DND-41 (cell line): ENCODE measurements around the gene RYR3.

Source experiments
- ATAC-seq: fragments of 200-7000 bp; cut with Tn5 transposase; 3 replicates; pipeline ENCODE4 v1.9.1; 2021; ENCODE audit warnings: low read depth; ENCODE audit not compliant: insufficient read depth
- DNase-seq: peaks from one replicate; pipeline ENCODE4 v3.0.0-alpha.2; 2020
- H2AFZ ChIP-seq: 2 replicates; pipeline ENCODE4 v1.6.0; 2012; ENCODE audit warnings: low read depth, low read length
- H3K27ac ChIP-seq: 2 replicates; pipeline ENCODE4 v1.5.1; 2012; ENCODE audit warnings: low read length, inconsistent platforms
- H3K27me3 ChIP-seq: fragments of 200-600 bp; sonication (generic); 2 replicates; pipeline ENCODE4 v1.6.0; 2012; ENCODE audit warnings: low read length, mild to moderate bottlenecking, inconsistent platforms; ENCODE audit not compliant: insufficient read depth, poor library complexity
- H3K36me3 ChIP-seq: 2 replicates; pipeline ENCODE4 v1.5.1; 2012; ENCODE audit warnings: low read length, inconsistent platforms; ENCODE audit not compliant: insufficient read depth
- H3K4me1 ChIP-seq: 2 replicates; pipeline ENCODE4 v1.5.1; 2012; ENCODE audit warnings: mild to moderate bottlenecking, low read length; ENCODE audit not compliant: insufficient read depth
- H3K4me2 ChIP-seq: 2 replicates; pipeline ENCODE4 v1.6.0; 2012; ENCODE audit warnings: mild to moderate bottlenecking, moderate library complexity, low read length, inconsistent platforms; ENCODE audit not compliant: insufficient read depth
- H3K4me3 ChIP-seq, 2 experiments: fragments of 200-600 bp in 1 of 2; shearing (Covaris generic) in 1 of 2; 2 replicates each; pipeline ENCODE4 v1.5.1; 2012 to 2016; ENCODE audit warnings: inconsistent platforms in 2 of 2, low read length in 2 of 2, mild to moderate bottlenecking in 2 of 2, low read depth in 1 of 2, moderate library complexity in 1 of 2
- H3K79me2 ChIP-seq: 2 replicates; pipeline ENCODE4 v1.6.0; 2012; ENCODE audit warnings: low read length, inconsistent platforms; ENCODE audit not compliant: insufficient read depth
- H3K9ac ChIP-seq: 2 replicates; pipeline ENCODE4 v1.6.0; 2012; ENCODE audit warnings: low read depth, mild to moderate bottlenecking, inconsistent platforms, low read length, moderate library complexity
- H3K9me3 ChIP-seq: 2 replicates; pipeline ENCODE4 v1.5.1; 2012; ENCODE audit warnings: low read length, moderate library complexity, mild to moderate bottlenecking, inconsistent platforms; ENCODE audit not compliant: insufficient read depth, severe bottlenecking
- H4K20me1 ChIP-seq: 2 replicates; pipeline ENCODE4 v1.6.0; 2012; ENCODE audit warnings: low read length; ENCODE audit not compliant: insufficient read depth
- CTCF ChIP-seq: IDR thresholded peaks from 2 replicates; pipeline ENCODE4 v1.5.1; 2012; ENCODE audit warnings: borderline replicate concordance, low read length, moderate library complexity, mild to moderate bottlenecking; ENCODE audit not compliant: poor library complexity, severe bottlenecking; ENCODE audit errors: extremely low read depth
- EZH2 ChIP-seq: IDR thresholded peaks from 3 replicates; pipeline ENCODE4 v1.6.1; 2012; ENCODE audit warnings: borderline replicate concordance, low read depth, mild to moderate bottlenecking, moderate library complexity, low read length, inconsistent platforms; ENCODE audit not compliant: severe bottlenecking

RYR3 gene

GRCh38 chr15:33393546-33393945, 82.8 kb downstream of the RYR3 start:
- no peak overlapping the region for H3K27ac ChIP-seq
- H2AFZ ChIP-seq, result no peak overlapping the region
- H3K9me3 ChIP-seq, result no peaks in the 10 kb centered on the region
- peaks cover 3% of the 10 kb centered on the region for H3K27me3 ChIP-seq
- H3K4me3 ChIP-seq, result no peak overlapping the region
- no peak overlapping the region for H3K9ac ChIP-seq
- no peaks in the 10 kb centered on the region for H3K36me3 ChIP-seq
- no peaks in the 10 kb centered on the region for H4K20me1 ChIP-seq
- no peak for DNase-seq
- ATAC-seq, result no peak
- H3K79me2 ChIP-seq, result no peaks in the 10 kb centered on the region
- no peak overlapping the region for H3K4me2 ChIP-seq
- TF ChIP-seq CTCF (no peak), EZH2 (no peak)
- H3K4me1 ChIP-seq, result no peaks in the 10 kb centered on the region

- Histone ChIP-seq H3K27me3 (peaks cover 3% of the 10 kb centered on the region), H3K9ac (no peak overlapping the region), H2AFZ (no peak overlapping the region), H3K4me1 (no peaks in the 10 kb centered on the region), H3K4me3 (no peak overlapping the region), H4K20me1 (no peaks in the 10 kb centered on the region), H3K36me3 (no peaks in the 10 kb centered on the region), H3K9me3 (no peaks in the 10 kb centered on the region), H3K79me2 (no peaks in the 10 kb centered on the region), H3K4me2 (no peak overlapping the region), H3K27ac (no peak overlapping the region)
- ATAC-seq (no peak), DNase-seq (no peak)
- no peak for TF ChIP-seq CTCF
- TF ChIP-seq EZH2, result no peak
These were observed 84.6 kb downstream of the RYR3 start for GRCh38 chr15:33395321-33395720.

GRCh38 chr15:33395846-33396245, 85.1 kb downstream of the RYR3 start:
- H3K36me3 ChIP-seq, result no peaks in the 10 kb centered on the region
- no peaks in the 10 kb centered on the region for H3K79me2 ChIP-seq
- H3K27me3 ChIP-seq, result peaks cover 3% of the 10 kb centered on the region
- no peaks in the 10 kb centered on the region for H4K20me1 ChIP-seq
- ATAC-seq (no peak), DNase-seq (no peak)
- no peak overlapping the region for H2AFZ ChIP-seq
- H3K4me3 ChIP-seq, result no peak overlapping the region
- H3K4me2 ChIP-seq, result no peak overlapping the region
- no peaks in the 10 kb centered on the region for H3K4me1 ChIP-seq
- TF ChIP-seq EZH2 (no peak), CTCF (no peak)
- no peaks in the 10 kb centered on the region for H3K9me3 ChIP-seq
- H3K9ac ChIP-seq, result no peak overlapping the region
- no peak overlapping the region for H3K27ac ChIP-seq

GRCh38 chr15:33396475-33396874, 85.7 kb downstream of the RYR3 start:
- H3K27ac ChIP-seq, result no peak overlapping the region
- H3K27me3 ChIP-seq, result peaks cover 3% of the 10 kb centered on the region
- no peaks in the 10 kb centered on the region for H3K36me3 ChIP-seq
- H3K4me1 ChIP-seq, result no peaks in the 10 kb centered on the region
- DNase-seq (no peak), ATAC-seq (no peak)
- no peak overlapping the region for H3K4me3 ChIP-seq
- H3K4me2 ChIP-seq, result no peak overlapping the region
- no peak overlapping the region for H3K9ac ChIP-seq
- no peaks in the 10 kb centered on the region for H3K9me3 ChIP-seq
- TF ChIP-seq EZH2 (no peak), CTCF (no peak)
- H3K79me2 ChIP-seq, result no peaks in the 10 kb centered on the region
- no peak overlapping the region for H2AFZ ChIP-seq
- H4K20me1 ChIP-seq, result no peaks in the 10 kb centered on the region
